GM12878 (cell line): Measurements from ENCODE around the gene SCARB1. TPM values are rescaled to one million over a fixed set of nuclear protein-coding genes. Genes with fewer than 3 reads are reported as not detected.

Source experiments
- ATAC-seq: fragments of 200-7000 bp; cut with Tn5 transposase; 3 replicates; pipeline ENCODE4 v1.9.1; 2020; ENCODE audit warnings: mild to moderate bottlenecking, moderate library complexity
- BruUV-seq: library from RNA; stranded (reverse); fragments of 400-500 nt; replicated peaks from 2 replicates; lab custom pipeline; 2021; lab: Mats Ljungman, UMichigan
- CTCF ChIA-PET: fragments of 300-600 bp; sonication (Branson Sonifier 250); formaldehyde crosslinking; extraction: SDS; loops from one replicate; lab custom pipeline; 2021; ENCODE audit warnings: inconsistent platforms; lab: Yijun Ruan, JAX
- POLR2A ChIA-PET: fragments of 350-600 bp; formaldehyde crosslinking; extraction: SDS; loops from one replicate; lab custom pipeline; 2021; ENCODE audit warnings: inconsistent platforms; lab: Charles Lee
- RAD21 ChIA-PET: fragments of 300-600 bp; sonication (Branson Sonifier 250); formaldehyde crosslinking; loops from one replicate; lab custom pipeline; 2023; ENCODE audit warnings: antibody characterized with exemption; ENCODE audit not compliant: unreplicated experiment; lab: Charles Lee
- SMC1A ChIA-PET: fragments of 300-600 bp; sonication (Branson Sonifier 250); formaldehyde crosslinking; loops from one replicate; lab custom pipeline; 2023; ENCODE audit not compliant: unreplicated experiment, uncharacterized antibody; lab: Charles Lee
- DNase-seq: peaks from one replicate; pipeline ENCODE4 v3.0.0-alpha.2; 2011; ENCODE audit warnings: low read depth, low spot score
- FAIRE-seq: peaks from 3 replicates; lab custom pipeline; 2011; peaks lifted over from hg19 to GRCh38; lab: Jason Lieb, UNC
- H2AFZ ChIP-seq: 2 replicates; pipeline ENCODE4 v1.6.0; 2011; ENCODE audit warnings: low read depth, low read length, control low read depth; ENCODE audit not compliant: control insufficient read depth
- H3K27ac ChIP-seq: 2 replicates; pipeline ENCODE4 v1.5.1; 2011; ENCODE audit warnings: control low read depth; ENCODE audit not compliant: control insufficient read depth, insufficient read depth
- H3K27me3 ChIP-seq, 2 experiments: replicated peaks in 1 of 2; 2 replicates each; pipeline versions ENCODE4 v1.6.0 to v1.6.1; 2011; ENCODE audit warnings: low read length in 1 of 2; ENCODE audit not compliant: control insufficient read depth in 2 of 2, insufficient read depth in 2 of 2
- H3K36me3 ChIP-seq, 2 experiments: 2 replicates each; pipeline ENCODE4 v1.5.1; 2011; ENCODE audit warnings: low read length in 1 of 2; ENCODE audit not compliant: control insufficient read depth in 2 of 2, insufficient read depth in 2 of 2
- H3K4me1 ChIP-seq: 2 replicates; pipeline ENCODE4 v1.6.1; 2011; ENCODE audit warnings: mild to moderate bottlenecking, low read length, moderate library complexity, mixed read lengths; ENCODE audit not compliant: control insufficient read depth, insufficient read depth
- H3K4me2 ChIP-seq: 2 replicates; pipeline ENCODE4 v1.6.0; 2011; ENCODE audit warnings: control low read depth; ENCODE audit not compliant: control insufficient read depth, insufficient read depth
- H3K4me3 ChIP-seq: fragments of 200-600 bp; sonication (generic); 2 replicates; pipeline ENCODE4 v1.5.1; 2016
- H3K79me2 ChIP-seq: 2 replicates; pipeline ENCODE4 v1.6.0; 2011; ENCODE audit warnings: low read length; ENCODE audit not compliant: control insufficient read depth, insufficient read depth
- H3K9ac ChIP-seq: 2 replicates; pipeline ENCODE4 v1.8.0; 2011; ENCODE audit warnings: low read length, control low read depth, mixed read lengths; ENCODE audit not compliant: control insufficient read depth, insufficient read depth
- H3K9me3 ChIP-seq: replicated peaks from 3 replicates; pipeline ENCODE4 v1.5.1; 2011; ENCODE audit warnings: mild to moderate bottlenecking, low read length; ENCODE audit not compliant: control insufficient read depth, insufficient read depth
- H4K20me1 ChIP-seq: 2 replicates; pipeline ENCODE4 v1.6.0; 2011; ENCODE audit not compliant: control insufficient read depth, insufficient read depth
- ASH2L ChIP-seq: fragments of 300-600, 200-600 bp; sonication (generic); IDR thresholded peaks from 2 replicates; pipeline ENCODE4 v1.6.1; 2017; ENCODE audit warnings: low read depth, mild to moderate bottlenecking, borderline replicate concordance
- ATF7 ChIP-seq: fragments of 450-650 bp; IDR thresholded peaks from 2 replicates; pipeline ENCODE4 v1.6.1; 2016; ENCODE audit warnings: low read depth, mild to moderate bottlenecking
- BCL11A ChIP-seq: IDR thresholded peaks from 2 replicates; pipeline ENCODE4 v1.6.1; 2011; ENCODE audit warnings: low read depth, low read length
- ETV6 ChIP-seq, 2 experiments: fragments of 450-650 bp in 1 of 2; IDR thresholded peaks in 1 of 2; conservative IDR thresholded peaks in 1 of 2; 2 replicates each; pipeline ENCODE4 v1.6.1; 2014; ENCODE audit warnings: antibody characterized with exemption in 1 of 2, borderline replicate concordance in 1 of 2, low read depth in 1 of 2, mild to moderate bottlenecking in 1 of 2, moderate library complexity in 1 of 2
- GATAD2B ChIP-seq: fragments of 450-650 bp; conservative IDR thresholded peaks from 2 replicates; pipeline ENCODE4 v1.6.1; 2017; ENCODE audit warnings: low read depth, mild to moderate bottlenecking, moderate library complexity
- HDGF ChIP-seq: fragments of 450-650 bp; IDR thresholded peaks from 2 replicates; pipeline ENCODE4 v1.6.1; 2016; ENCODE audit warnings: antibody characterized with exemption
- IRF4 ChIP-seq: IDR thresholded peaks from 2 replicates; pipeline ENCODE4 v1.6.1; 2011; ENCODE audit warnings: low read depth, low read length
- MXI1 ChIP-seq: fragments of 150-350 bp; IDR thresholded peaks from 2 replicates; pipeline ENCODE4 v1.6.1; 2011; ENCODE audit warnings: low read depth, mild to moderate bottlenecking, inconsistent platforms, low read length, improper control_type of control experiment
- MYB ChIP-seq: fragments of 150-350 bp; IDR thresholded peaks from 2 replicates; pipeline ENCODE4 v1.6.1; 2014; ENCODE audit warnings: mild to moderate bottlenecking, low read depth, low read length, borderline replicate concordance
- PKNOX1 ChIP-seq: fragments of 450-650 bp; IDR thresholded peaks from 2 replicates; pipeline ENCODE4 v1.6.1; 2016; ENCODE audit warnings: mild to moderate bottlenecking
- POLR2AphosphoS5 ChIP-seq: IDR thresholded peaks from 2 replicates; pipeline ENCODE4 v1.6.1; 2011; ENCODE audit warnings: mild to moderate bottlenecking, low read length, inconsistent platforms
- RAD21 ChIP-seq: IDR thresholded peaks from 2 replicates; pipeline ENCODE4 v1.6.1; 2011; ENCODE audit warnings: mild to moderate bottlenecking, low read depth, low read length, moderate library complexity; ENCODE audit not compliant: insufficient read depth
- STAT3 ChIP-seq: IDR thresholded peaks from 2 replicates; pipeline ENCODE4 v1.6.1; 2011; ENCODE audit warnings: low read depth, low read length, improper control_type of control experiment
- ZBTB4 ChIP-seq: fragments of 450-650 bp; formaldehyde crosslinking; IDR thresholded peaks from 2 replicates; pipeline ENCODE4 v1.4.0; 2022; ENCODE audit warnings: mild to moderate bottlenecking, moderate library complexity
- ZNF274 ChIP-seq: IDR thresholded peaks from one replicate; pipeline ENCODE4 v1.8.0; 2011; ENCODE audit not compliant: insufficient read length, insufficient read depth
- ZZZ3 ChIP-seq: IDR thresholded peaks from 2 replicates; pipeline ENCODE4 v1.6.1; 2011; ENCODE audit warnings: low read depth; ENCODE audit not compliant: control insufficient read depth, insufficient read length
- WGBS: methylation state at CpG from one replicate; pipeline ENCODE4 v1.1.6; 2016; ENCODE audit warnings: low lambda C conversion rate; ENCODE audit not compliant: insufficient replicate concordance, insufficient coverage; ENCODE audit errors: missing lambda C conversion rate; 5-methylcytosine and 5-hydroxymethylcytosine counted together
- in situ Hi-C: fragments of 300-500 bp; cut with MboI; formaldehyde crosslinking; loops from 9 replicates; pipeline ENCODE4 v1.14.3; 2018; ENCODE audit warnings: mixed read lengths
- intact Hi-C: fragments of 100-400 bp; cut with micrococcal nuclease; formaldehyde crosslinking; loops from one replicate; pipeline ENCODE4 v1.14.2; 2022; ENCODE audit not compliant: unreplicated experiment
- polyA plus RNA-seq, 11 experiments: library from polyadenylated mRNA; depleted of rRNA in 4 of 11; unstranded in 6 of 11; stranded (reverse) in 5 of 11; fragments of >200 nt; fragmentation: Nextera tagmentation in 4 of 11; fragmentation: Illumina TruSeq in 1 of 11; extraction: Ambion mirVana in 4 of 11; extraction: Trizol in 1 of 11; gene quantifications; 1 replicate in 1 of 11; 2 replicates in 10 of 11; pipeline versions ENCODE4 v1.2.1 to v1.2.3, GENCODE V29; 2011 to 2016; ENCODE audit warnings: inconsistent platforms in 2 of 11, missing spikeins in 2 of 11, low read depth in 1 of 11
- total RNA-seq, 4 experiments: library from RNA; depleted of rRNA in 3 of 4; stranded (reverse); fragments of >200 nt in 3 of 4; fragmentation: Illumina TruSeq in 1 of 4; extraction: Trizol in 1 of 4; gene quantifications; 2 replicates each; pipeline versions ENCODE4 v1.2.1 to v1.2.3, GENCODE V29; 2013 to 2021

Gene SCARB1
- total and polyA plus RNA-seq, 10 of the 15 experiments (the other 5 are each of a cell fraction or from before 2014, with no cell fraction given): 0.34 to 104 (median 63.1) TPM

GRCh38 chr12:124809878-124810277 lies 53.8 kb downstream of the SCARB1 start:
- ChIA-PET SMC1A (no interaction called here), POLR2A (interaction anchor here (1.0 kb wide), 1 partner anchor 28 kb away, joined by 5 read pairs; no protein-coding TSS in a partner anchor), CTCF (no interaction called here), RAD21 (no interaction called here)
- no peak overlapping the region for H3K4me3 ChIP-seq
- H4K20me1 ChIP-seq: no peaks in the 10 kb centered on the region
- H3K4me2 ChIP-seq: no peak overlapping the region
- TF ChIP-seq IRF4 (no peak), ATF7 (no peak), STAT3 (no peak), ZBTB4 (CRISPR knock-in tag) (no peak), GATAD2B (no peak)
- DNase-seq (no peak), ATAC-seq (no peak), FAIRE-seq (no peak)
- H3K27me3 ChIP-seq: no peaks in the 10 kb centered on the region
- intact Hi-C loops: no loop called here
- BruUV-seq: no TSS peak
- peaks cover 37 to 52% of the 10 kb centered on the region in 2 experiments for H3K36me3 ChIP-seq
- H2AFZ ChIP-seq: no peak overlapping the region
- H3K4me1 ChIP-seq: no peaks in the 10 kb centered on the region
- no peaks in the 10 kb centered on the region for H3K79me2 ChIP-seq
- no peak overlapping the region for H3K27ac ChIP-seq
- in situ Hi-C loops: no loop called here
- H3K9ac ChIP-seq: no peak overlapping the region
- H3K9me3 ChIP-seq: no peaks in the 10 kb centered on the region
- WGBS: 98% methylated on average over 8 of the region's 8 CpGs

GRCh38 chr12:124809391-124809790 lies 54.3 kb downstream of the SCARB1 start:
- POLR2A ChIA-PET: no interaction called here
- TF ChIP-seq POLR2AphosphoS5 (no peak), ETV6 (conservative IDR thresholded peaks at IDR 0.05 in 1 of 2, IDR thresholded peaks at IDR 0.05 in 1 of 2; ENCODE audit: borderline replicate concordance in 1 of 2, low read depth in 1 of 2) (no peak), ZNF274 (no peak), ZZZ3 (no peak), MYB (no peak), RAD21 (no peak), ASH2L (no peak), HDGF (no peak), MXI1 (no peak), BCL11A (no peak), PKNOX1 (no peak)

More at GRCh38 chr12:124809391-124809790, 54.3 kb downstream of the SCARB1 start:
- RAD21 ChIA-PET: no interaction called here
- in situ Hi-C loops: no loop called here
- Histone ChIP-seq H3K4me2 (no peak overlapping the region), H2AFZ (no peak overlapping the region), H3K4me3 (no peak overlapping the region), H3K4me1 (no peaks in the 10 kb centered on the region), H3K79me2 (no peaks in the 10 kb centered on the region), H3K27me3 (no peaks in the 10 kb centered on the region), H3K27ac (no peak overlapping the region), H4K20me1 (no peaks in the 10 kb centered on the region), H3K9ac (no peak overlapping the region), H3K9me3 (no peaks in the 10 kb centered on the region), H3K36me3 (peaks cover 37 to 50% of the 10 kb centered on the region in 2 experiments)
- CTCF ChIA-PET: no interaction called here
- SMC1A ChIA-PET: no interaction called here
- DNase-seq: no peak
- BruUV-seq: no TSS peak
- WGBS: 83% methylated on average over 4 of the region's 4 CpGs
- FAIRE-seq: no peak
- intact Hi-C loops: no loop called here
- no peak for ATAC-seq
